Testis (tissue), 2 donors: ENCODE measurements around the gene TCF12.

ENCODE experiments used
- POLR2A ChIP-seq: fragments of 450-650 bp; IDR thresholded peaks from one replicate; pipeline ENCODE4 v1.6.1; 2017; ENCODE audit warnings: antibody characterized with exemption, mild to moderate bottlenecking, moderate library complexity
- TF ChIP-seq, protein P1 (sequence below), 3 experiments: fragments of 450-650 bp in 2 of 3; fragments of 200-600 bp in 1 of 3; sonication (generic) in 1 of 3; IDR thresholded peaks; one replicate each; pipeline ENCODE4 v1.5.1; 2016 to 2019; ENCODE audit warnings: antibody characterized with exemption in 3 of 3, mild to moderate bottlenecking in 2 of 3, moderate library complexity in 1 of 3

GRCh38 chr15:57185507-57186074 lies 267.1 kb downstream of the TCF12 start:
- TF ChIP-seq, protein P1, sequence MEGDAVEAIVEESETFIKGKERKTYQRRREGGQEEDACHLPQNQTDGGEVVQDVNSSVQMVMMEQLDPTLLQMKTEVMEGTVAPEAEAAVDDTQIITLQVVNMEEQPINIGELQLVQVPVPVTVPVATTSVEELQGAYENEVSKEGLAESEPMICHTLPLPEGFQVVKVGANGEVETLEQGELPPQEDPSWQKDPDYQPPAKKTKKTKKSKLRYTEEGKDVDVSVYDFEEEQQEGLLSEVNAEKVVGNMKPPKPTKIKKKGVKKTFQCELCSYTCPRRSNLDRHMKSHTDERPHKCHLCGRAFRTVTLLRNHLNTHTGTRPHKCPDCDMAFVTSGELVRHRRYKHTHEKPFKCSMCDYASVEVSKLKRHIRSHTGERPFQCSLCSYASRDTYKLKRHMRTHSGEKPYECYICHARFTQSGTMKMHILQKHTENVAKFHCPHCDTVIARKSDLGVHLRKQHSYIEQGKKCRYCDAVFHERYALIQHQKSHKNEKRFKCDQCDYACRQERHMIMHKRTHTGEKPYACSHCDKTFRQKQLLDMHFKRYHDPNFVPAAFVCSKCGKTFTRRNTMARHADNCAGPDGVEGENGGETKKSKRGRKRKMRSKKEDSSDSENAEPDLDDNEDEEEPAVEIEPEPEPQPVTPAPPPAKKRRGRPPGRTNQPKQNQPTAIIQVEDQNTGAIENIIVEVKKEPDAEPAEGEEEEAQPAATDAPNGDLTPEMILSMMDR (IDR thresholded peaks at IDR 0.05): no peak
- TF ChIP-seq POLR2A: no peak
